ENCODE results near the gene LGALS7.

LGALS7 gene

DNA sequence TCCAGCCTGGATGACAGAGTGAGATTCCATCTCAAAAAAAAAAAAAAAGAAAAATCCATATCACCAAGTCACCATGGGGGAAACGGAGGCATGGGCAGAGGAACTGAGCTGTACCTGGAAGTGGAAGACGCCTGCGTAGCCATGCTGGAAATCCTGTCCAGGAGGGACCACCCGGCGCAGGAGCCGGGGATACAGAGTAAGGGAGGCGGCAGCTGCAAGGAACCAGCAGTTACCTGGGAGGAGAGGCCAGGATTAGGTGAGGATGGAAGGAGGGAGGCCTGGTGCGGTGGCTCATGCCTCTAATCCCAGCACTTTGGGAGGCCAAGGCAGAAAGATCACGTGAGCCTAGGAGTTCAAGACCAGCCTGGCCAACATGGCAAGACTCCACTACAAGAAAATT is 31.0 kb downstream of the LGALS7 start:
- H3K4me3 ChIP-seq (ENCODE audit: low read length), result no peak overlapping the region
- TF ChIP-seq, protein P1, sequence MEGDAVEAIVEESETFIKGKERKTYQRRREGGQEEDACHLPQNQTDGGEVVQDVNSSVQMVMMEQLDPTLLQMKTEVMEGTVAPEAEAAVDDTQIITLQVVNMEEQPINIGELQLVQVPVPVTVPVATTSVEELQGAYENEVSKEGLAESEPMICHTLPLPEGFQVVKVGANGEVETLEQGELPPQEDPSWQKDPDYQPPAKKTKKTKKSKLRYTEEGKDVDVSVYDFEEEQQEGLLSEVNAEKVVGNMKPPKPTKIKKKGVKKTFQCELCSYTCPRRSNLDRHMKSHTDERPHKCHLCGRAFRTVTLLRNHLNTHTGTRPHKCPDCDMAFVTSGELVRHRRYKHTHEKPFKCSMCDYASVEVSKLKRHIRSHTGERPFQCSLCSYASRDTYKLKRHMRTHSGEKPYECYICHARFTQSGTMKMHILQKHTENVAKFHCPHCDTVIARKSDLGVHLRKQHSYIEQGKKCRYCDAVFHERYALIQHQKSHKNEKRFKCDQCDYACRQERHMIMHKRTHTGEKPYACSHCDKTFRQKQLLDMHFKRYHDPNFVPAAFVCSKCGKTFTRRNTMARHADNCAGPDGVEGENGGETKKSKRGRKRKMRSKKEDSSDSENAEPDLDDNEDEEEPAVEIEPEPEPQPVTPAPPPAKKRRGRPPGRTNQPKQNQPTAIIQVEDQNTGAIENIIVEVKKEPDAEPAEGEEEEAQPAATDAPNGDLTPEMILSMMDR (conservative IDR thresholded peaks at IDR 0.05; ENCODE audit: low read depth, low read length), result no peak
- DNase-seq (ENCODE audit: low read depth), result no peak

GRCh38 chr19:38741670-38742069 is 31.6 kb downstream of the LGALS7 start:
- H3K4me3 ChIP-seq (ENCODE audit: low read length), result no peak overlapping the region
- DNase-seq (ENCODE audit: low read depth), result no peak
- TF ChIP-seq, protein P1 (conservative IDR thresholded peaks at IDR 0.05; ENCODE audit: low read depth, low read length), result no peak

- TF ChIP-seq, protein P1 (conservative IDR thresholded peaks at IDR 0.05; ENCODE audit: low read depth, low read length), result no peak
- H3K4me3 ChIP-seq (ENCODE audit: low read length), result no peak overlapping the region
- DNase-seq (ENCODE audit: low read depth), result no peak
Measured at GRCh38 chr19:38740932-38741331, 32.4 kb downstream of the LGALS7 start.

- DNase-seq (ENCODE audit: low read depth), result no peak
- no peak overlapping the region for H3K4me3 ChIP-seq (ENCODE audit: low read length)
- TF ChIP-seq, protein P1 (conservative IDR thresholded peaks at IDR 0.05; ENCODE audit: low read depth, low read length), result no peak
Measured at GRCh38 chr19:38740257-38740592, 33.1 kb downstream of the LGALS7 start.

DNA sequence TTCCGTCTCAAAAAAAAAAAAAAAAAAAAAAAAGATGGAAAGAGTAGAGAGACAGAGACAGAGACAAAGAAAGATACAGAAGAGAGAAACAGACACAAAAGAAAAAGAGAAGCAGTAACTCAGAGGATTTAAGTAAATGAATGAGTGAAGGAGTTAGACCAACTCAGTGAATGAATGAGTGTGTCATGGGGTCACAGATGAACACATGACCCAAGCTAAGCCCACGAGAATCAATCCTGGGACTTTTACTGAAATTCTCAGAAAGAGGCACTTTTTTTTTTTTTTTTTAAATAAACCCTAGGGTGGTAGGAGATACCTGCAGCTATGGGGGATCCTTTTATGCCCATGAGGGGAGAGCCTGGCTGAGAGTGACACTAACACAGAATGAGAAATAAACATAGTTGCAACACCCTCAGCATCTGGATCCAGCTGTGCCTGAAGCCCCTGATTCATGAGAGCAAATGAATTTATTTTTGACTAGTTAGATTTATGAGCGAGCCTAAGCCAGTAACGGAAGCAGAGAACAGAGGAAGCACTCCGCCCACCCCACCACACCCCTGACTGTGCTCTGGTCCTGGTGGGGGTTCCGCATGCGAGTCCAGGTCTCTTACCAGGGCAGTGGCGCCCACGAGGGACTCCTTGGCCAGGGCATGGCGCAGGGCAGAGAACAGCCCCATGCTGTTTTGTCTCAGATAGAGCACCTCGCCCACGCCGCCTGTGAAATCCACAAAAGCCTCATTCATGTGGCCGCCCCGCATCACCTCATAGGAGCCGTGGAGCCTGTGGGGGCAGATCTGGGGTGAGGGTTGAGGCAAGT is 33.7 kb downstream of the LGALS7 start:
- TF ChIP-seq, protein P1 (conservative IDR thresholded peaks at IDR 0.05; ENCODE audit: low read depth, low read length), result no peak
- no peak for DNase-seq (ENCODE audit: low read depth)
- no peak overlapping the region for H3K4me3 ChIP-seq (ENCODE audit: low read length)

DNA sequence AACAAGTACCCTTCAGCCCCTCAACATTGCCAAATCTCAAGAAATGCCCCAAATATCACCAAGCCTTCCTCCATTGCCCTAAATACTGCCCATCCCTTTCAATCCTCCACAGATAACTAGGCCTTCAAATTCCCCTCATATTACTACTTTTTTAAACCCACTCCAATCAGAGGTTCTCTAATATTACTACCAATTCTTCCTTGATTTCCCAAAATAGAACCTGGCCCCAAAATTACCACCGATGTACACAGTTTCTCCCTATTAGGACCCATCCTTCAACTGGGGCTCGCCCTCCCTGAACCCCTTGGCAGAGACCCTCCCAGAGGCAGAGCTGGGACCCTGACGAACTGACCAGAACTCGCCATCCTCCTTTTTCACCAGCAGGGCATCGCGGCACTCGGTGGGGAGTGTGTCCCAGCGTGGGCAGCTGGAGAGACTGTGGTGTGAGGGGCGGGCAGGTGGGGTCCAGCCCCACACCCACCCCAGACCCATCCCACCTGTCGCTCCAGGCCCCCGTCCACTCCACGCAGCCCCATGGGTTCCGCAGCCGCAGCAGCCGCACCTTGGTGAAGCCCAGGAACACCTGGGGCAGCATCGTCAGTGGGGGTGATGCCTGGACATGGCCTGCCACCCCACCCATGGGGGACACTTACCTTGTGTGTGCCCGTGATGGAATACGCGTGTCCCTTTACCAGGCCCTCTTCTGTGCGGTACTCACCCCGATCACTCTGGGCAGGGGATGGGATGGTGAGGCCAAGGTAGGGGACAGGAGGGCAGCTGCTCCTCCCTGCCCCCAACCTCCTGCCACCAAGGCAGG is 35.2 kb downstream of the LGALS7 start:
- TF ChIP-seq, protein P1 (conservative IDR thresholded peaks at IDR 0.05; ENCODE audit: low read depth, low read length), result no peak
- no peak for DNase-seq (ENCODE audit: low read depth)
- H3K4me3 ChIP-seq (ENCODE audit: low read length), result no peak overlapping the region
